Caco-2 (cell line): ENCODE data around the gene CLCF1. TPM values are rescaled to one million over a fixed set of nuclear protein-coding genes. Genes with fewer than 3 reads are reported as not detected.

Experiments
- BruUV-seq: library from RNA; stranded (reverse); fragments of 400-500 nt; replicated peaks from 2 replicates; lab custom pipeline; 2021; lab: Mats Ljungman, UMichigan
- CTCF ChIA-PET: fragments of 300-600 bp; sonication (Branson Sonifier 250); formaldehyde crosslinking; loops from one replicate; lab custom pipeline; 2022; ENCODE audit warnings: antibody characterized with exemption; lab: Charles Lee
- POLR2A ChIA-PET: fragments of 300-600 bp; sonication (Branson Sonifier 250); formaldehyde crosslinking; loops from one replicate; lab custom pipeline; 2022; ENCODE audit warnings: antibody characterized with exemption; lab: Charles Lee
- DNase-seq, 2 experiments: peaks; one replicate each; pipeline versions ENCODE4 v3.0.0 to v3.0.0-alpha.2; 2020 to 2022
- H3K27me3 ChIP-seq: replicated peaks from 2 replicates; pipeline ENCODE4 v1.6.0; 2011; ENCODE audit warnings: low read length; ENCODE audit not compliant: control insufficient read depth, insufficient read depth
- H3K36me3 ChIP-seq: 2 replicates; pipeline ENCODE4 v1.5.1; 2011; ENCODE audit warnings: low read length; ENCODE audit not compliant: control insufficient read depth, insufficient read depth
- H3K4me1 ChIP-seq: fragments of 250-450 bp; sonication (Bioruptor Pico); 2 replicates; pipeline ENCODE4 v1.5.1; 2020; ENCODE audit warnings: mild to moderate bottlenecking
- H3K4me3 ChIP-seq: 2 replicates; pipeline ENCODE4 v1.5.1; 2011; ENCODE audit warnings: low read depth, mild to moderate bottlenecking, control low read depth, low read length
- H3K9me3 ChIP-seq: fragments of 250-450 bp; sonication (Bioruptor Pico); 2 replicates; pipeline ENCODE4 v1.5.1; 2020; ENCODE audit warnings: mild to moderate bottlenecking, moderate library complexity
- H3K27ac Mint-ChIP-seq: one replicate; pipeline ENCODE4 v1.8.0; 2022; ENCODE audit warnings: mixed read lengths; ENCODE audit not compliant: unreplicated experiment
- H3K27me3 Mint-ChIP-seq: one replicate; pipeline ENCODE4 v1.8.0; 2022; ENCODE audit warnings: mixed read lengths; ENCODE audit not compliant: insufficient read depth, unreplicated experiment
- H3K36me3 Mint-ChIP-seq: one replicate; pipeline ENCODE4 v1.8.0; 2022; ENCODE audit warnings: mild to moderate bottlenecking, mixed read lengths; ENCODE audit not compliant: insufficient read depth, unreplicated experiment
- H3K4me1 Mint-ChIP-seq: one replicate; pipeline ENCODE4 v1.8.0; 2022; ENCODE audit warnings: low read depth, mixed read lengths; ENCODE audit not compliant: unreplicated experiment
- H3K4me3 Mint-ChIP-seq: one replicate; pipeline ENCODE4 v1.8.0; 2022; ENCODE audit warnings: mild to moderate bottlenecking, moderate library complexity, mixed read lengths; ENCODE audit not compliant: unreplicated experiment
- H3K9me3 Mint-ChIP-seq: one replicate; pipeline ENCODE4 v1.8.0; 2022; ENCODE audit warnings: mixed read lengths; ENCODE audit not compliant: unreplicated experiment
- CTCF ChIP-seq, 2 experiments: fragments of 200-600 bp in 1 of 2; IDR thresholded peaks; 1 replicate in 1 of 2; 2 replicates in 1 of 2; pipeline versions ENCODE4 v1.5.1 to v1.8.0; 2011 to 2022; ENCODE audit warnings: antibody characterized with exemption in 1 of 2, control low read depth in 1 of 2, inconsistent platforms in 1 of 2, low read depth in 1 of 2, low read length in 1 of 2, mild to moderate bottlenecking in 1 of 2, moderate library complexity in 1 of 2; ENCODE audit not compliant: insufficient read depth in 1 of 2, severe bottlenecking in 1 of 2, unreplicated experiment in 1 of 2
- intact Hi-C: fragments of 100-400 bp; cut with micrococcal nuclease; formaldehyde crosslinking; loops from one replicate; pipeline ENCODE4 v1.10.0; 2022; ENCODE audit not compliant: unreplicated experiment
- total RNA-seq: library from RNA; stranded (reverse); gene quantifications from 2 replicates; pipeline ENCODE4 v1.2.3, GENCODE V29; 2022

Gene CLCF1
- total RNA-seq, 1 experiment from 2014 or later, result 4.5 TPM

- Histone ChIP-seq H3K36me3 (peaks cover 16% of the 10 kb centered on the region), H3K27me3 (no peaks in the 10 kb centered on the region), H3K9me3 (no peaks in the 10 kb centered on the region), H3K4me1 (peaks cover 14% of the 10 kb centered on the region), H3K4me3 (peak within 1 kb of the TSS; percentile 69)
- BruUV-seq, result no TSS peak
- DNase-seq, result peak; percentile 94 to 98
- peak within 1 kb of the TSS; percentile 74 for H3K27ac Mint-ChIP-seq
- H3K27me3 Mint-ChIP-seq, result no peaks in the 10 kb centered on the region
- H3K36me3 Mint-ChIP-seq, result peaks cover 48% of the 10 kb centered on the region
- CTCF ChIA-PET, result interaction anchor here (0.5 to 2.5 kb wide), 35 partner anchors 9 to 546 kb away, joined by 3 to 73 read pairs (median 9); partner anchors contain the start of genes AIP, CARNS1, CLCF1 and CORO1B
- POLR2A ChIA-PET, result interaction anchor here (0.6 to 2.8 kb wide), 30 partner anchors 10 to 326 kb away, joined by 3 to 63 read pairs (median 6); partner anchors contain the start of genes AIP, CORO1B, GSTP1 and KDM2A
- TF ChIP-seq CTCF (IDR thresholded peaks at IDR 0.05; ENCODE audit: insufficient read depth in 1 of 2, low read depth in 1 of 2, low read length in 1 of 2, severe bottlenecking in 1 of 2, unreplicated experiment in 1 of 2), result peak; percentile 41 to 58
- no peaks in the 10 kb centered on the region for H3K9me3 Mint-ChIP-seq
- H3K4me1 Mint-ChIP-seq, result peaks cover 2% of the 10 kb centered on the region
- intact Hi-C loops, result loop anchor here (1.0 to 5.0 kb wide), 5 partner anchors 20 to 106 kb away; partner anchors contain the start of genes AIP, CDK2AP2, PITPNM1 and RPS6KB2
- peak within 1 kb of the TSS; percentile 75 for H3K4me3 Mint-ChIP-seq
Observed at GRCh38 chr11:67401495-67402191, 28.2 kb upstream of the CLCF1 start, which contains the start of gene PPP1CA. Gene PPP1CA, minus strand, starts transcription at chr11:67401858. Its CDS starts 76 bp downstream, at chr11:67401782.

GRCh38 chr11:67400942-67401494 is 27.6 kb upstream of the CLCF1 start:
- Histone ChIP-seq H3K4me3 (peak overlapping the region; percentile 69), H3K9me3 (no peaks in the 10 kb centered on the region), H3K4me1 (peaks cover 14% of the 10 kb centered on the region), H3K27me3 (no peaks in the 10 kb centered on the region), H3K36me3 (peaks cover 16% of the 10 kb centered on the region)
- Mint-ChIP-seq H3K27ac (peak overlapping the region; percentile 74), H3K4me3 (peak overlapping the region; percentile 75), H3K4me1 (peaks cover 8% of the 10 kb centered on the region), H3K9me3 (no peaks in the 10 kb centered on the region), H3K36me3 (peaks cover 49% of the 10 kb centered on the region), H3K27me3 (no peaks in the 10 kb centered on the region)
- POLR2A ChIA-PET, result interaction anchor here (0.6 to 2.8 kb wide), 22 partner anchors 9 to 326 kb away, joined by 3 to 63 read pairs (median 7); partner anchors contain the start of genes AIP, CORO1B, GSTP1 and KDM2A
- BruUV-seq, result no TSS peak
- no peak for DNase-seq
- CTCF ChIA-PET, result interaction anchor here (0.7 to 2.5 kb wide), 32 partner anchors 9 to 229 kb away, joined by 3 to 73 read pairs (median 10); partner anchors contain the start of genes AIP, CARNS1, CLCF1 and CORO1B
- no peak for TF ChIP-seq CTCF (IDR thresholded peaks at IDR 0.05; ENCODE audit: insufficient read depth in 1 of 2, low read depth in 1 of 2, low read length in 1 of 2, severe bottlenecking in 1 of 2, unreplicated experiment in 1 of 2)
- intact Hi-C loops, result loop anchor here (1.0 to 5.0 kb wide), 4 partner anchors 28 to 106 kb away; partner anchors contain the start of genes AIP, CDK2AP2, PITPNM1 and RPS6KB2
